ENCODE measurements around the gene BACE1-AS.

GRCh38 chr11:117255966-117256365 is 35.2 kb upstream of the BACE1-AS start:
- no peak for TF ChIP-seq CTCF (conservative IDR thresholded peaks at IDR 0.05 in 1 of 2, IDR thresholded peaks at IDR 0.05 in 1 of 2; ENCODE audit: low read depth in 1 of 2, low read length in 2 of 2)
- TF ChIP-seq EZH2 (IDR thresholded peaks at IDR 0.05; ENCODE audit: low read length, missing control alignments), result no peak
